Measurements from ENCODE around the gene CREG2.

Gene CREG2

GRCh38 chr2:101351207-101351606, 36.1 kb downstream of the CREG2 start:
- H2AK5ac ChIP-seq (ENCODE audit: low read length, severe bottlenecking), result no peak overlapping the region
- no peak overlapping the region for H3K27ac ChIP-seq (ENCODE audit: low read length, poor library complexity, severe bottlenecking)
- H3K14ac ChIP-seq (ENCODE audit: low read length in 2 of 2), result no peak overlapping the region
- H2BK12ac ChIP-seq (ENCODE audit: low read length in 2 of 2), result no peak overlapping the region
- no peak overlapping the region for H2BK5ac ChIP-seq (ENCODE audit: low read depth, low read length, poor library complexity, severe bottlenecking)
- no peak overlapping the region for H3K4me2 ChIP-seq (ENCODE audit: low read length, poor library complexity, severe bottlenecking)
- H4K8ac ChIP-seq (ENCODE audit: low read length), result peak overlapping the region; percentile 47
- no peak overlapping the region for H2BK120ac ChIP-seq (ENCODE audit: low read depth, low read length)
- WGBS, result 92% methylated on average over 7 of the region's 7 CpGs
- H2BK15ac ChIP-seq (ENCODE audit: low read depth, poor library complexity, severe bottlenecking), result no peak overlapping the region
- H3K79me1 ChIP-seq (replicated peaks; ENCODE audit: low read length, poor library complexity, severe bottlenecking), result no peaks in the 10 kb centered on the region
- no peak overlapping the region for H3K9ac ChIP-seq (ENCODE audit: low read length)
- H3K4ac ChIP-seq (ENCODE audit: low read depth in 1 of 2, low read length in 2 of 2), result no peak overlapping the region
- H3K23ac ChIP-seq (ENCODE audit: low read length in 2 of 2), result no peak overlapping the region
- no peaks in the 10 kb centered on the region for H3K36me3 ChIP-seq (ENCODE audit: control insufficient read depth in 1 of 2, insufficient read depth in 2 of 2, low read depth in 1 of 2, low read length in 2 of 2)
- H3K27me3 ChIP-seq (ENCODE audit: control insufficient read depth in 1 of 2, insufficient read depth in 1 of 2, low read length in 2 of 2), result peaks cover 0 to 4% of the 10 kb centered on the region in 2 experiments
- no peak for DNase-seq
- H2AFZ ChIP-seq (ENCODE audit: low read depth, low read length), result no peak overlapping the region
- H3K18ac ChIP-seq (ENCODE audit: low read depth in 1 of 2, low read length in 2 of 2), result no peak overlapping the region
- no peak overlapping the region for H3K4me3 ChIP-seq (ENCODE audit: insufficient read depth in 1 of 2, low read depth in 1 of 2, low read length in 2 of 2)
- H3K9me3 ChIP-seq (ENCODE audit: control insufficient read depth, low read length), result no peaks in the 10 kb centered on the region
- H4K91ac ChIP-seq (ENCODE audit: low read length), result no peak overlapping the region
- peaks cover 3% of the 10 kb centered on the region for H3K4me1 ChIP-seq (ENCODE audit: control insufficient read depth, insufficient read depth, low read depth, low read length)

- Histone ChIP-seq H3K4ac (ENCODE audit: low read depth in 1 of 2, low read length in 2 of 2) (no peak overlapping the region), H2AK5ac (ENCODE audit: low read length, severe bottlenecking) (no peak overlapping the region), H3K27me3 (ENCODE audit: control insufficient read depth in 1 of 2, insufficient read depth in 1 of 2, low read length in 2 of 2) (no peaks in the 10 kb centered on the region), H3K4me3 (ENCODE audit: insufficient read depth in 1 of 2, low read depth in 1 of 2, low read length in 2 of 2) (no peak overlapping the region), H3K9me3 (ENCODE audit: control insufficient read depth, low read length) (no peaks in the 10 kb centered on the region), H3K4me2 (ENCODE audit: low read length, poor library complexity, severe bottlenecking) (no peak overlapping the region), H3K23ac (ENCODE audit: low read length in 2 of 2) (no peak overlapping the region), H2AFZ (ENCODE audit: low read depth, low read length) (no peak overlapping the region), H3K18ac (ENCODE audit: low read depth in 1 of 2, low read length in 2 of 2) (no peak overlapping the region), H3K36me3 (ENCODE audit: control insufficient read depth in 1 of 2, insufficient read depth in 2 of 2, low read depth in 1 of 2, low read length in 2 of 2) (no peaks in the 10 kb centered on the region), H3K27ac (ENCODE audit: low read length, poor library complexity, severe bottlenecking) (no peak overlapping the region), H3K14ac (ENCODE audit: low read length in 2 of 2) (no peak overlapping the region), H3K4me1 (ENCODE audit: control insufficient read depth, insufficient read depth, low read depth, low read length) (no peaks in the 10 kb centered on the region), H2BK5ac (ENCODE audit: low read depth, low read length, poor library complexity, severe bottlenecking) (no peak overlapping the region), H4K8ac (ENCODE audit: low read length) (no peak overlapping the region), H2BK12ac (ENCODE audit: low read length in 2 of 2) (no peak overlapping the region), H2BK15ac (ENCODE audit: low read depth, poor library complexity, severe bottlenecking) (no peak overlapping the region), H3K79me1 (replicated peaks; ENCODE audit: low read length, poor library complexity, severe bottlenecking) (no peaks in the 10 kb centered on the region), H4K91ac (ENCODE audit: low read length) (no peak overlapping the region), H3K9ac (ENCODE audit: low read length) (peak overlapping the region; percentile 62), H2BK120ac (ENCODE audit: low read depth, low read length) (no peak overlapping the region)
- peak; percentile 49 for DNase-seq
- WGBS, result 75% methylated on average over 6 of the region's 7 CpGs
These were observed 37.2 kb downstream of the CREG2 start for GRCh38 chr2:101349893-101350662.

- no peak overlapping the region for H3K9ac ChIP-seq (ENCODE audit: low read length)
- H4K91ac ChIP-seq (ENCODE audit: low read length), result no peak overlapping the region
- no peak overlapping the region for H3K4ac ChIP-seq (ENCODE audit: low read depth in 1 of 2, low read length in 2 of 2)
- H4K8ac ChIP-seq (ENCODE audit: low read length), result no peak overlapping the region
- 86% methylated on average over 1 of the region's 1 CpG for WGBS
- H2AK5ac ChIP-seq (ENCODE audit: low read length, severe bottlenecking), result no peak overlapping the region
- no peak overlapping the region for H3K4me3 ChIP-seq (ENCODE audit: insufficient read depth in 1 of 2, low read depth in 1 of 2, low read length in 2 of 2)
- H2BK15ac ChIP-seq (ENCODE audit: low read depth, poor library complexity, severe bottlenecking), result no peak overlapping the region
- no peak overlapping the region for H2BK5ac ChIP-seq (ENCODE audit: low read depth, low read length, poor library complexity, severe bottlenecking)
- no peak overlapping the region for H2BK120ac ChIP-seq (ENCODE audit: low read depth, low read length)
- H3K4me1 ChIP-seq (ENCODE audit: control insufficient read depth, insufficient read depth, low read depth, low read length), result no peaks in the 10 kb centered on the region
- H3K4me2 ChIP-seq (ENCODE audit: low read length, poor library complexity, severe bottlenecking), result no peak overlapping the region
- H3K79me1 ChIP-seq (replicated peaks; ENCODE audit: low read length, poor library complexity, severe bottlenecking), result no peaks in the 10 kb centered on the region
- H2AFZ ChIP-seq (ENCODE audit: low read depth, low read length), result no peak overlapping the region
- no peak overlapping the region for H3K14ac ChIP-seq (ENCODE audit: low read length in 2 of 2)
- no peaks in the 10 kb centered on the region for H3K36me3 ChIP-seq (ENCODE audit: control insufficient read depth in 1 of 2, insufficient read depth in 2 of 2, low read depth in 1 of 2, low read length in 2 of 2)
- H3K18ac ChIP-seq (ENCODE audit: low read depth in 1 of 2, low read length in 2 of 2), result no peak overlapping the region
- no peak overlapping the region for H2BK12ac ChIP-seq (ENCODE audit: low read length in 2 of 2)
- H3K27ac ChIP-seq (ENCODE audit: low read length, poor library complexity, severe bottlenecking), result no peak overlapping the region
- no peak overlapping the region for H3K23ac ChIP-seq (ENCODE audit: low read length in 2 of 2)
- no peaks in the 10 kb centered on the region for H3K27me3 ChIP-seq (ENCODE audit: control insufficient read depth in 1 of 2, insufficient read depth in 1 of 2, low read length in 2 of 2)
- no peaks in the 10 kb centered on the region for H3K9me3 ChIP-seq (ENCODE audit: control insufficient read depth, low read length)
- DNase-seq, result no peak
These were observed 38.4 kb downstream of the CREG2 start for GRCh38 chr2:101348883-101349282.

- Histone ChIP-seq H3K9ac (ENCODE audit: low read length) (no peak overlapping the region), H2BK5ac (ENCODE audit: low read depth, low read length, poor library complexity, severe bottlenecking) (no peak overlapping the region), H3K27ac (ENCODE audit: low read length, poor library complexity, severe bottlenecking) (no peak overlapping the region), H3K27me3 (ENCODE audit: control insufficient read depth in 1 of 2, insufficient read depth in 1 of 2, low read length in 2 of 2) (no peaks in the 10 kb centered on the region), H3K79me1 (replicated peaks; ENCODE audit: low read length, poor library complexity, severe bottlenecking) (no peaks in the 10 kb centered on the region), H2AK5ac (ENCODE audit: low read length, severe bottlenecking) (no peak overlapping the region), H2BK12ac (ENCODE audit: low read length in 2 of 2) (no peak overlapping the region), H3K4ac (ENCODE audit: low read depth in 1 of 2, low read length in 2 of 2) (no peak overlapping the region), H3K18ac (ENCODE audit: low read depth in 1 of 2, low read length in 2 of 2) (no peak overlapping the region), H4K91ac (ENCODE audit: low read length) (no peak overlapping the region), H2BK120ac (ENCODE audit: low read depth, low read length) (no peak overlapping the region), H3K4me3 (ENCODE audit: insufficient read depth in 1 of 2, low read depth in 1 of 2, low read length in 2 of 2) (no peak overlapping the region), H3K36me3 (ENCODE audit: control insufficient read depth in 1 of 2, insufficient read depth in 2 of 2, low read depth in 1 of 2, low read length in 2 of 2) (no peaks in the 10 kb centered on the region), H3K23ac (ENCODE audit: low read length in 2 of 2) (no peak overlapping the region), H4K8ac (ENCODE audit: low read length) (no peak overlapping the region), H2BK15ac (ENCODE audit: low read depth, poor library complexity, severe bottlenecking) (no peak overlapping the region), H3K9me3 (ENCODE audit: control insufficient read depth, low read length) (no peaks in the 10 kb centered on the region), H2AFZ (ENCODE audit: low read depth, low read length) (no peak overlapping the region), H3K4me2 (ENCODE audit: low read length, poor library complexity, severe bottlenecking) (no peak overlapping the region), H3K4me1 (ENCODE audit: control insufficient read depth, insufficient read depth, low read depth, low read length) (no peaks in the 10 kb centered on the region), H3K14ac (ENCODE audit: low read length in 2 of 2) (no peak overlapping the region)
- DNase-seq, result no peak
- 100% methylated on average over 2 of the region's 3 CpGs for WGBS
These were observed 40.4 kb downstream of the CREG2 start for GRCh38 chr2:101346909-101347308.
